ENCODE data around the gene L1CAM.

The L1CAM gene

GRCh38 chrX:153827903-153828302 lies 58.1 kb downstream of the L1CAM start:
- TF ChIP-seq POLR2AphosphoS5 (IDR thresholded peaks at IDR 0.05; ENCODE audit: low read depth, low read length) = no peak
- TF ChIP-seq TAF1 (IDR thresholded peaks at IDR 0.05; ENCODE audit: borderline replicate concordance, insufficient read depth, low read length) = no peak
- TF ChIP-seq REST (IDR thresholded peaks at IDR 0.05; ENCODE audit: insufficient read depth in 1 of 2, low read depth in 2 of 2, low read length in 2 of 2) = no peak

GRCh38 chrX:153827016-153827415 lies 59.0 kb downstream of the L1CAM start:
- no peak for TF ChIP-seq TAF1 (IDR thresholded peaks at IDR 0.05; ENCODE audit: borderline replicate concordance, insufficient read depth, low read length)
- TF ChIP-seq SIN3A (IDR thresholded peaks at IDR 0.05; ENCODE audit: borderline replicate concordance, insufficient read depth, low read length) = no peak
- no peak for TF ChIP-seq POLR2AphosphoS5 (IDR thresholded peaks at IDR 0.05; ENCODE audit: low read depth, low read length)
- TF ChIP-seq FOXP2 (optimal IDR thresholded peaks at IDR 0.05; ENCODE audit: borderline replicate concordance, extremely low read depth, extremely low read length, insufficient read depth) = no peak
- no peak for TF ChIP-seq REST (IDR thresholded peaks at IDR 0.05; ENCODE audit: insufficient read depth in 1 of 2, low read depth in 2 of 2, low read length in 2 of 2)

GRCh38 chrX:153825042-153825441 lies 60.9 kb downstream of the L1CAM start:
- TF ChIP-seq POLR2AphosphoS5 (IDR thresholded peaks at IDR 0.05; ENCODE audit: low read depth, low read length) (no peak), SIN3A (IDR thresholded peaks at IDR 0.05; ENCODE audit: borderline replicate concordance, insufficient read depth, low read length) (no peak), TAF1 (IDR thresholded peaks at IDR 0.05; ENCODE audit: borderline replicate concordance, insufficient read depth, low read length) (no peak), REST (IDR thresholded peaks at IDR 0.05; ENCODE audit: insufficient read depth in 1 of 2, low read depth in 2 of 2, low read length in 2 of 2) (no peak), FOXP2 (optimal IDR thresholded peaks at IDR 0.05; ENCODE audit: borderline replicate concordance, extremely low read depth, extremely low read length, insufficient read depth) (no peak)

GRCh38 chrX:153824348-153824747 lies 61.6 kb downstream of the L1CAM start:
- TF ChIP-seq SIN3A (IDR thresholded peaks at IDR 0.05; ENCODE audit: borderline replicate concordance, insufficient read depth, low read length) = no peak

GRCh38 chrX:153821066-153821465 lies 64.9 kb downstream of the L1CAM start:
- TF ChIP-seq POLR2AphosphoS5 (IDR thresholded peaks at IDR 0.05; ENCODE audit: low read depth, low read length) (no peak), SIN3A (IDR thresholded peaks at IDR 0.05; ENCODE audit: borderline replicate concordance, insufficient read depth, low read length) (no peak), TAF1 (IDR thresholded peaks at IDR 0.05; ENCODE audit: borderline replicate concordance, insufficient read depth, low read length) (no peak), FOXP2 (optimal IDR thresholded peaks at IDR 0.05; ENCODE audit: borderline replicate concordance, extremely low read depth, extremely low read length, insufficient read depth) (no peak), REST (IDR thresholded peaks at IDR 0.05; ENCODE audit: insufficient read depth in 1 of 2, low read depth in 2 of 2, low read length in 2 of 2) (no peak)
